Mucosa of descending colon (tissue), 3 donors: ENCODE measurements around the gene LCMT2. TPM values are rescaled to one million over a fixed set of nuclear protein-coding genes. Genes with fewer than 3 reads are reported as not detected.

Experiments
- ATAC-seq: fragments of 200-7000 bp; cut with Tn5 transposase; one replicate; pipeline ENCODE4 v1.9.1; 2020; ENCODE audit warnings: mild to moderate bottlenecking, moderate library complexity
- DNase-seq, 3 donors: peaks; one replicate each; pipeline ENCODE4 v3.0.0-alpha.2; 2020
- H3K36me3 ChIP-seq: fragments of 200-600 bp; one replicate; pipeline ENCODE4 v1.8.0; 2021; ENCODE audit warnings: low read depth, mild to moderate bottlenecking
- H3K4me1 ChIP-seq: fragments of 200-600 bp; one replicate; pipeline ENCODE4 v1.8.0; 2021; ENCODE audit warnings: low read depth, mild to moderate bottlenecking
- H3K4me3 ChIP-seq: fragments of 200-600 bp; one replicate; pipeline ENCODE4 v1.8.0; 2021; ENCODE audit warnings: mild to moderate bottlenecking
- H3K9me3 ChIP-seq: fragments of 200-600 bp; one replicate; pipeline ENCODE4 v1.8.0; 2021; ENCODE audit warnings: mild to moderate bottlenecking
- CTCF ChIP-seq: fragments of 200-600 bp; IDR thresholded peaks from one replicate; pipeline ENCODE4 v1.8.0; 2022; ENCODE audit warnings: antibody characterized with exemption, mild to moderate bottlenecking
- intact Hi-C, 2 donors: fragments of 100-400 bp; cut with DNase I in 1 of 2; cut with micrococcal nuclease in 1 of 2; formaldehyde crosslinking; loops; one replicate each; pipeline versions ENCODE4 v1.11.0 to v1.11.1; 2022; cut with DNase I, micrococcal nuclease
- total RNA-seq, 3 donors: library from RNA; stranded (reverse); fragmentation: NEBNext Ultra II Directional in 2 of 3; extraction: Animal tissue kit (Norgen Biotek cat#: 25700) in 2 of 3; gene quantifications; one replicate each; pipeline versions ENCODE4 v1.2.1 to v1.2.4, GENCODE V29; 2021 to 2023
- donor health status: DM: no; HTN: no; CAD: no; lungs with moderate emphysema.
- donor health status: DM: no; HTN: no; CAD: no.
- donor health status: DM: no; HTN: yes; CAD: no.

The LCMT2 gene
- total RNA-seq, 3 donors from 2014 or later = 5.0 to 5.4 (median 5.3) TPM

GRCh38 chr15:43281926-43282602 lies 48.3 kb downstream of the LCMT2 start:
- intact Hi-C loops = no loop called here
- Histone ChIP-seq H3K4me3 (no peak overlapping the region), H3K4me1 (no peaks in the 10 kb centered on the region), H3K9me3 (no peaks in the 10 kb centered on the region), H3K36me3 (no peaks in the 10 kb centered on the region)
- DNase-seq (no peak), ATAC-seq (no peak)
- no peak for TF ChIP-seq CTCF

GRCh38 chr15:43280996-43281395 lies 49.4 kb downstream of the LCMT2 start:
- H3K36me3 ChIP-seq = no peaks in the 10 kb centered on the region
- ATAC-seq = no peak
- H3K9me3 ChIP-seq = no peaks in the 10 kb centered on the region
- intact Hi-C loops = no loop called here
- H3K4me1 ChIP-seq = no peaks in the 10 kb centered on the region
- no peak for TF ChIP-seq CTCF
- no peak for DNase-seq
- no peak overlapping the region for H3K4me3 ChIP-seq

GRCh38 chr15:43279496-43279895 lies 50.9 kb downstream of the LCMT2 start:
- TF ChIP-seq CTCF = no peak
- Histone ChIP-seq H3K9me3 (no peaks in the 10 kb centered on the region), H3K36me3 (no peaks in the 10 kb centered on the region), H3K4me3 (no peak overlapping the region), H3K4me1 (no peaks in the 10 kb centered on the region)
- intact Hi-C loops = no loop called here
- ATAC-seq (no peak), DNase-seq (no peak)

GRCh38 chr15:43278869-43279268 lies 51.5 kb downstream of the LCMT2 start:
- intact Hi-C loops = no loop called here
- no peak for DNase-seq
- no peaks in the 10 kb centered on the region for H3K4me1 ChIP-seq
- TF ChIP-seq CTCF = no peak
- no peak for ATAC-seq
- no peaks in the 10 kb centered on the region for H3K9me3 ChIP-seq
- no peak overlapping the region for H3K4me3 ChIP-seq
- H3K36me3 ChIP-seq = no peaks in the 10 kb centered on the region

GRCh38 chr15:43277901-43278300 lies 52.5 kb downstream of the LCMT2 start:
- Histone ChIP-seq H3K4me1 (no peaks in the 10 kb centered on the region), H3K9me3 (no peaks in the 10 kb centered on the region), H3K4me3 (no peak overlapping the region), H3K36me3 (no peaks in the 10 kb centered on the region)
- TF ChIP-seq CTCF = no peak
- ATAC-seq (no peak), DNase-seq (no peak)
- intact Hi-C loops = no loop called here
